OCI-LY7 (cell line): Measurements from ENCODE around the gene GMEB2. TPM values are rescaled to one million over a fixed set of nuclear protein-coding genes. Genes with fewer than 3 reads are reported as not detected.
"Not testable (repeated sequence)": the region's sequence is repeated elsewhere in the genome, so short reads cannot be mapped to it uniquely, and the experiment has no call there.

Source experiments
- BruUV-seq: library from RNA; stranded (reverse); fragments of 400-500 nt; replicated peaks from 2 replicates; lab custom pipeline; 2021; lab: Mats Ljungman, UMichigan
- CTCF ChIA-PET: fragments of 300-600 bp; sonication (Branson Sonifier 250); formaldehyde crosslinking; loops from one replicate; lab custom pipeline; 2022; ENCODE audit warnings: antibody characterized with exemption; ENCODE audit not compliant: unreplicated experiment; lab: Charles Lee
- POLR2A ChIA-PET: fragments of 300-600 bp; sonication (Branson Sonifier 250); formaldehyde crosslinking; loops from one replicate; lab custom pipeline; 2022; ENCODE audit warnings: antibody characterized with exemption; lab: Charles Lee
- DNase-seq: peaks from one replicate; pipeline ENCODE4 v3.0.0-alpha.2; 2015; ENCODE audit warnings: low spot score
- H2AFZ ChIP-seq: fragments of 200-600 bp; sonication (generic), shearing (Covaris generic); 2 replicates; pipeline ENCODE4 v1.6.1; 2014; ENCODE audit warnings: mild to moderate bottlenecking, antibody characterized with exemption, low read length, moderate library complexity
- H3K27ac ChIP-seq: fragments of 200-600 bp; sonication (generic); 2 replicates; pipeline ENCODE4 v1.5.1; 2014; ENCODE audit warnings: mixed run types, low read depth, mild to moderate bottlenecking, moderate library complexity, low read length, inconsistent platforms; ENCODE audit not compliant: poor library complexity, severe bottlenecking
- H3K36me3 ChIP-seq: fragments of 200-600 bp; sonication (generic); 2 replicates; pipeline ENCODE4 v1.6.1; 2014; ENCODE audit warnings: mild to moderate bottlenecking, antibody characterized with exemption, low read length, moderate library complexity, mixed read lengths; ENCODE audit not compliant: insufficient read depth
- H3K4me1 ChIP-seq: fragments of 200-600 bp; sonication (generic); 2 replicates; pipeline ENCODE4 v1.5.1; 2014; ENCODE audit warnings: mild to moderate bottlenecking, low read length; ENCODE audit not compliant: insufficient read depth, poor library complexity, severe bottlenecking
- H3K4me2 ChIP-seq: fragments of 200-600 bp; sonication (generic); 2 replicates; pipeline ENCODE4 v1.6.1; 2014; ENCODE audit warnings: mild to moderate bottlenecking, low read length
- H3K4me3 ChIP-seq: fragments of 200-600 bp; sonication (generic); 2 replicates; pipeline ENCODE4 v1.5.1; 2014; ENCODE audit warnings: mild to moderate bottlenecking, low read depth, low read length; ENCODE audit not compliant: poor library complexity, severe bottlenecking
- H3K79me2 ChIP-seq: fragments of 200-600 bp; sonication (generic); 2 replicates; pipeline ENCODE4 v1.6.1; 2016; ENCODE audit warnings: low read depth, mild to moderate bottlenecking, low read length, moderate library complexity, mixed read lengths; ENCODE audit not compliant: insufficient read depth
- H3K9me2 ChIP-seq: fragments of 200-600 bp; sonication (generic); 2 replicates; pipeline ENCODE4 v1.6.1; 2016; ENCODE audit warnings: mild to moderate bottlenecking, low read length, mixed read lengths; ENCODE audit not compliant: insufficient read depth
- H3K9me3 ChIP-seq: fragments of 200-600 bp; sonication (generic); 2 replicates; pipeline ENCODE4 v1.6.1; 2014; ENCODE audit warnings: mild to moderate bottlenecking, mixed run types, low read length, mixed read lengths
- H4K20me1 ChIP-seq: fragments of 200-600 bp; sonication (generic); 2 replicates; pipeline ENCODE4 v1.6.1; 2014; ENCODE audit warnings: mild to moderate bottlenecking, antibody characterized with exemption, low read length, moderate library complexity, mixed read lengths; ENCODE audit not compliant: insufficient read depth
- EZH2phosphoT487 ChIP-seq: fragments of 200-600 bp; sonication (generic); IDR thresholded peaks from 2 replicates; pipeline ENCODE4 v1.6.1; 2018; ENCODE audit warnings: low read depth, borderline replicate concordance, mild to moderate bottlenecking, mixed run types, antibody characterized with exemption, low read length, moderate library complexity, mixed read lengths
- intact Hi-C: fragments of 100-400 bp; cut with micrococcal nuclease; formaldehyde crosslinking; loops from one replicate; pipeline ENCODE4 v1.10.0; 2022; ENCODE audit not compliant: unreplicated experiment
- total RNA-seq, 2 experiments: library from RNA; depleted of rRNA in 1 of 2; stranded (reverse); fragments of >200 nt in 1 of 2; shearing (Covaris generic) in 1 of 2; gene quantifications; 2 replicates each; pipeline ENCODE4 v1.2.3, GENCODE V29; 2014 to 2022
- TF ChIP-seq, protein P1 (sequence below): fragments of 200-600 bp; sonication (generic); conservative IDR thresholded peaks from 2 replicates; pipeline ENCODE4 v1.5.1; 2014; ENCODE audit warnings: mild to moderate bottlenecking, antibody characterized with exemption, low read length, moderate library complexity, mixed read lengths

GMEB2 gene
- total RNA-seq, 2 experiments from 2014 or later: 15.6 TPM

DNA sequence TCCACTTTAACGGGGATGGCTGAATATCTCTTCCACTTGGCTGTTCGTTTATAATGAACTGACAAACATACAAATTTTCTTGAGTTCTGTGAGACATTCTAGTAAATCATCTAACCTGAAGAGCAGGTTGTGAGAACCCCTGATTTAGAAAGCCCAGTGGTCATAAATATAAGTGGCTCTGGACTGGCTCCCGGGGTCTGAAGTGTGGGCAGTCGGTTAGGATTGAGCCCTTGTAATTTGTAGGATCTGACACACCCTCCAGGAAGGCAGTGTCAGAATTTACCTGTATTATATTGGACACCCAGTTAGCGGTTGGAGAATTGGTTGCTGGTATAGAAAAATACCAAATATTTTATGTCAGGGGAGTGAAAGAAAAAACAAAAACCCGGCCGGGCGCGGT is 6.8 kb upstream of the GMEB2 start:
- CTCF ChIA-PET: no interaction called here
- TF ChIP-seq, protein P1, sequence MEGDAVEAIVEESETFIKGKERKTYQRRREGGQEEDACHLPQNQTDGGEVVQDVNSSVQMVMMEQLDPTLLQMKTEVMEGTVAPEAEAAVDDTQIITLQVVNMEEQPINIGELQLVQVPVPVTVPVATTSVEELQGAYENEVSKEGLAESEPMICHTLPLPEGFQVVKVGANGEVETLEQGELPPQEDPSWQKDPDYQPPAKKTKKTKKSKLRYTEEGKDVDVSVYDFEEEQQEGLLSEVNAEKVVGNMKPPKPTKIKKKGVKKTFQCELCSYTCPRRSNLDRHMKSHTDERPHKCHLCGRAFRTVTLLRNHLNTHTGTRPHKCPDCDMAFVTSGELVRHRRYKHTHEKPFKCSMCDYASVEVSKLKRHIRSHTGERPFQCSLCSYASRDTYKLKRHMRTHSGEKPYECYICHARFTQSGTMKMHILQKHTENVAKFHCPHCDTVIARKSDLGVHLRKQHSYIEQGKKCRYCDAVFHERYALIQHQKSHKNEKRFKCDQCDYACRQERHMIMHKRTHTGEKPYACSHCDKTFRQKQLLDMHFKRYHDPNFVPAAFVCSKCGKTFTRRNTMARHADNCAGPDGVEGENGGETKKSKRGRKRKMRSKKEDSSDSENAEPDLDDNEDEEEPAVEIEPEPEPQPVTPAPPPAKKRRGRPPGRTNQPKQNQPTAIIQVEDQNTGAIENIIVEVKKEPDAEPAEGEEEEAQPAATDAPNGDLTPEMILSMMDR: no peak
- no peak for TF ChIP-seq EZH2phosphoT487
- intact Hi-C loops: no loop called here
- no peaks in the 10 kb centered on the region for H3K9me2 ChIP-seq
- H4K20me1 ChIP-seq: no peaks in the 10 kb centered on the region
- peaks cover 7% of the 10 kb centered on the region; the same call in 1 of the 2 replicates for H3K36me3 ChIP-seq
- H3K4me3 ChIP-seq: no peak overlapping the region
- BruUV-seq: no TSS peak
- peaks cover 16% of the 10 kb centered on the region for H3K4me1 ChIP-seq
- POLR2A ChIA-PET: interaction anchor here (0.7 kb wide), 1 partner anchor 59 kb away, joined by 3 read pairs; no protein-coding TSS in a partner anchor
- peaks cover 3% of the 10 kb centered on the region for H3K79me2 ChIP-seq
- H3K27ac ChIP-seq: no peak overlapping the region
- no peak for DNase-seq
- H2AFZ ChIP-seq: no peak overlapping the region
- no peak overlapping the region for H3K4me2 ChIP-seq
- H3K9me3 ChIP-seq: no peaks in the 10 kb centered on the region

DNA sequence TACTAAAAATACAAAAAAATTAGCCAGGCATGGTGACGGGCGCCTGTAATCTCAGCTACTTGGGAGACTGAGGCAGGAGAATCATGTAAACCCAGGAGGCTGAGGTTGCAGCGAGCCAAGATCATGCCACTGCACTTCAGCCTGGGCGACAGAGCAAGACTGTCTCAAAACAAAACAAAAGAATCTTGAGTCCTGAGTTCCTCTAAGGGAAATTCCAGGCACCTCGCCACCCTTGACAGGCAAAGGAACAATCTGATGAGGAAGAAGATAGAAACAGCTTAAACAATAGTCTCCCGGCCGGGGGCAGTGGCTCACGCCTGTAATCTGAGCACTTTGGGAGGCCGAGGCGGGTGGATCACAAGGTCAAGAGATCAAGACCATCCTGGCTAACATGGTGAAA is 4.5 kb upstream of the GMEB2 start:
- H3K4me3 ChIP-seq, intact Hi-C loops, H3K9me2 ChIP-seq, POLR2A ChIA-PET, DNase-seq, H3K27ac ChIP-seq, BruUV-seq, H3K4me2 ChIP-seq, H3K9me3 ChIP-seq, H2AFZ ChIP-seq, H4K20me1 ChIP-seq: not testable (repeated sequence)
- Histone ChIP-seq H3K79me2 (peaks cover 21% of the 10 kb centered on the region), H3K36me3 (peaks cover 12% of the 10 kb centered on the region; the same call in 1 of the 2 replicates), H3K4me1 (peaks cover 20% of the 10 kb centered on the region)
- CTCF ChIA-PET: interaction anchor here (1.3 kb wide), 1 partner anchor 10 kb away, joined by 3 read pairs; no protein-coding TSS in a partner anchor

DNA sequence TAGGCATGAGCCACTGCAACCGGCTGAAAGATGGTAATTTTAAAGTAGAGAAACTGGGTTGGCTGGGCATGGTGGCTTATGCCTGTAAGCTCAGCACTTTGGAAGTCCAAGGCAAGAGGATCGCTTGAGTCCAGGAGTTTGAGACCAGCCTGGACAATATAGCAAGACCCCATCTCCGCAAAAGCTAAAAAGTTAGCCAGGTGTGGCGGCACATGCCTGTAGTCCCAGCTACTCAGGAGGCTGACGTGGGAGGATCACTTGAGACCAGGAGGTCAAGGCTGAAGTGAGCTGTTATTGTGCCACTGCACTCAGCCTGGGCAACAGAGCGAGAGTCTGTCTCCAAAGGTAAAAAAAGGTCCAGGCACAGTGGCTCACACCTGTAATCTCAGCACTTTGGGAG is 4.1 kb upstream of the GMEB2 start:
- CTCF ChIA-PET, H3K9me2 ChIP-seq, H3K4me2 ChIP-seq, intact Hi-C loops, BruUV-seq, DNase-seq, H2AFZ ChIP-seq, H4K20me1 ChIP-seq, H3K9me3 ChIP-seq, H3K27ac ChIP-seq, H3K4me3 ChIP-seq: not testable (repeated sequence)
- Histone ChIP-seq H3K79me2 (peaks cover 25% of the 10 kb centered on the region), H3K36me3 (peaks cover 12% of the 10 kb centered on the region; the same call in 1 of the 2 replicates), H3K4me1 (peaks cover 21% of the 10 kb centered on the region)
- POLR2A ChIA-PET: interaction anchor here (0.6 to 2.2 kb wide), 2 partner anchors 9 to 11 kb away, joined by 4 to 5 read pairs; no protein-coding TSS in a partner anchor
